Effector memory CD4-positive, alpha-beta T cell (primary cell): ENCODE measurements around the gene STT3A.
A peak's percentile ranks its signal among the peaks of the same experiment; 100 is the strongest.

Experiments
- DNase-seq, 3 donors: peaks; one replicate each; pipeline ENCODE4 v3.0.0-alpha.2; 2020
- H3K27ac ChIP-seq: 2 replicates; pipeline ENCODE4 v1.7.0; 2013; ENCODE audit warnings: mild to moderate bottlenecking, low read length, moderate library complexity; ENCODE audit not compliant: insufficient read depth, poor library complexity, severe bottlenecking
- H3K27me3 ChIP-seq: replicated peaks from 2 replicates; pipeline ENCODE4 v1.7.0; 2013; ENCODE audit warnings: mild to moderate bottlenecking, low read length; ENCODE audit not compliant: insufficient read depth, control insufficient read depth, poor library complexity, severe bottlenecking
- H3K36me3 ChIP-seq: 2 replicates; pipeline ENCODE4 v1.7.0; 2013; ENCODE audit warnings: mild to moderate bottlenecking, low read length, moderate library complexity; ENCODE audit not compliant: control insufficient read depth, insufficient read depth
- H3K4me1 ChIP-seq: 2 replicates; pipeline ENCODE4 v1.7.0; 2013; ENCODE audit warnings: low read length, mild to moderate bottlenecking; ENCODE audit not compliant: control insufficient read depth, insufficient read depth, poor library complexity, severe bottlenecking
- H3K4me3 ChIP-seq: 2 replicates; pipeline ENCODE4 v1.7.0; 2013; ENCODE audit warnings: low read length, low read depth, mild to moderate bottlenecking; ENCODE audit not compliant: insufficient read depth, poor library complexity, severe bottlenecking
- H3K9me3 ChIP-seq: 2 replicates; pipeline ENCODE4 v1.7.0; 2013; ENCODE audit warnings: mild to moderate bottlenecking, low read length, moderate library complexity; ENCODE audit not compliant: control insufficient read depth

The STT3A gene

DNA sequence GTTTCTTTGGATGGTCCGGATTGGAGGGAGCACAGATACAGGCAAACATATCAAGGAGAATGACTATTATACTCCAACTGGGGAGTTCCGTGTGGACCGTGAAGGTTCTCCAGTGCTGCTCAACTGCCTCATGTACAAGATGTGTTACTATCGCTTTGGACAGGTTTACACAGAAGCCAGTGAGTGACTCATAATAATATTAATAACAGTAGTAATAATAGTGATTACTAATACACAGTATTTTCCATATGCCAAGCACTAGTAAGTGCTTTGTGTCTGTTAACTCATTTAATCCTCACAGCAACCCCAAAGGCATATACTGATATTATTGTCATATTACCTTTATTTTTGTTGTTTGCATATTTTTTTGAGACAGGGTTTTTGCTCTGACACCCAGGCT lies 25.7 kb downstream of the STT3A start:
- no peaks in the 10 kb centered on the region for H3K4me1 ChIP-seq
- no peaks in the 10 kb centered on the region for H3K9me3 ChIP-seq
- no peak overlapping the region for H3K27ac ChIP-seq
- no peaks in the 10 kb centered on the region for H3K27me3 ChIP-seq
- no peak overlapping the region for H3K4me3 ChIP-seq
- no peak for DNase-seq
- H3K36me3 ChIP-seq: peaks cover 65% of the 10 kb centered on the region

DNA sequence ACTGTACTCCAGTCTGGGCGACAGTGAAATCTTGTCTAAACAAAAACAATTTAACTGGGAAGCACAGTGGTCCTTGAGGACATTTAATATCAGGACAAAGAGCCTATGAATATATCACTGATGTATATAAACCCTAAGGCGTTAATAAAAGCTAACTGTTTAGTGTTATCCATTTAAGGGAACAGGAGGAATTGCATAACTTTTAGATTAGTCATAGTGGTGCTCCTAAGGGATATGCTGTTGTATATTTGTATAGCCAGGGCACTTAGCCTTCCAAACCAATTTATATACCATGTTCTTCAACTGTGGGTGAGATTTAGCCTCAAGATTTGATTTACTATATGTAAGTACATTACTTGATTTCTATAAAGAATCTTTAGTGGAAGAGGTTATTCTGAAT lies 29.3 kb downstream of the STT3A start:
- Histone ChIP-seq H3K27me3 (no peaks in the 10 kb centered on the region), H3K4me3 (no peak overlapping the region), H3K9me3 (no peaks in the 10 kb centered on the region), H3K36me3 (peaks cover 31% of the 10 kb centered on the region), H3K27ac (no peak overlapping the region), H3K4me1 (peaks cover 9% of the 10 kb centered on the region)
- no peak for DNase-seq

DNA sequence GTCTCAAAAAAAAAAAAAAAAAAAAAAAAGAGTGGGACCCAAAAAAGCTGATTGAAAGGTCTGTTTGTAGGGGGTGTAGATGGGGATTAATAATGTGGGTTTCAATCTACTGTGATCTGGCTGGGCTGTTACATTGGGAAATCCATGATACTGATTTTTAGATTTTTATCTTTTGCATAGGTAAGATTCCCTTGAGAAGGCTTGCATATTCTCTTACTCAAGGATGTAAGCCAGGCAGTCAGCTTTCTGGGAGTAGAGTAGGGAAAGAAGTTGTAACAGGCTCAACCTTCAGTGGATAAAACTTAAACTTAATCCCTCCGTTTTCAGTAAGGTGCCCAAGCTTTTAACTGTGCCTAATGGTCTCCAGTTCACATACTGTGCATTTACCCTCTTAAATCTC lies 30.4 kb downstream of the STT3A start:
- no peak for DNase-seq
- Histone ChIP-seq H3K36me3 (peaks cover 25% of the 10 kb centered on the region), H3K9me3 (no peaks in the 10 kb centered on the region), H3K4me3 (no peak overlapping the region), H3K27me3 (no peaks in the 10 kb centered on the region), H3K4me1 (peaks cover 9% of the 10 kb centered on the region), H3K27ac (no peak overlapping the region)

DNA sequence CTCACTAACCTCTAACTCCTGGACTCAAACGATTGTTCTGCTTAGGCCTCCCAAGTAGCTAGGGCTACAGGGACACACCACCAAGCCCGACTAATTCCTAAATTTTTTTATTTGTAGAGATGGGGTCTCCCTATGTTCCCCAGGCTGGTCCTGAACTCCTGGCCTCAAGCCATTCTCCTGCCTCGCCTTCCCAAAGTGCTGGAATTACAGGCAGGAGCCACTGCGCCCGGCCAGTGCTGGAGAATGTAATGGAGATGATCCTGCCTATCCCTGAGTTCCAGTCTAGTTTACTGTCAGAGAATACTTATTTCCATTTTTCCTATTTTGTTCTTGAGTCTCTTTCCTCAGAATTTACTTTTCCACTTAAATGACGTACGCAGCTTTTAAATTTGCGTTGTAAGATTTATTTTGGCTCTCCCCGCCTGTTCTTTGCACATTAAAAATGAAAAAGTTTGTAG lies 32.1 kb downstream of the STT3A start, which contains the start of gene CHEK1:
CHEK1 (plus strand) TSS at position 408 of the 458 bp plus-strand sequence. CDS start 1,606 bp downstream, outside the sequence.
- Histone ChIP-seq H3K36me3 (peaks cover 18% of the 10 kb centered on the region), H3K9me3 (no peaks in the 10 kb centered on the region), H3K4me3 (peak within 1 kb of the TSS; percentile 82), H3K27ac (peak within 1 kb of the TSS; percentile 97), H3K4me1 (peaks cover 9% of the 10 kb centered on the region), H3K27me3 (no peaks in the 10 kb centered on the region)
- DNase-seq: no peak

DNA sequence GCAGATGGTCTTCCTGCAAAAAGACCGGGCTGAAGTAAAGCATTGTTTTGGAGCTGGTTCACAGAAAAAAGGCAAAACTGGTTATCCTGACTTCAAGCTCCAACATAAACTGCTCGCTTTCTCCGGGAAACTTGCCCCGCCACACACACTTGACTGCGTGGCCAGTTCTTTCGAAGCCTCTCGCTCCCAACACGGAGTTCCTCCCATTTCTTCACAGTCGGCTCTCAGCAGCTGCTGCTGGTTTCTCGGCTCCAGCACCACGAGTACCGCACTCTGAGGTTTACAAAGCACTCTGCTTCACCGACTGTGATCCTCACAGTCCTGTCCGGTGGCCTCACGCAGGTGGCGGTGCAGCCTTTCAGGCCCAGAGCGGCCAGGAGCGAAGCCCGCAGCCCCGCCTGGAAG lies 32.6 kb downstream of the STT3A start:
- Histone ChIP-seq H3K4me3 (peak overlapping the region; percentile 82), H3K4me1 (peaks cover 9% of the 10 kb centered on the region), H3K36me3 (peaks cover 15% of the 10 kb centered on the region), H3K27ac (peak overlapping the region; percentile 97), H3K9me3 (no peaks in the 10 kb centered on the region), H3K27me3 (no peaks in the 10 kb centered on the region)
- DNase-seq: no peak

DNA sequence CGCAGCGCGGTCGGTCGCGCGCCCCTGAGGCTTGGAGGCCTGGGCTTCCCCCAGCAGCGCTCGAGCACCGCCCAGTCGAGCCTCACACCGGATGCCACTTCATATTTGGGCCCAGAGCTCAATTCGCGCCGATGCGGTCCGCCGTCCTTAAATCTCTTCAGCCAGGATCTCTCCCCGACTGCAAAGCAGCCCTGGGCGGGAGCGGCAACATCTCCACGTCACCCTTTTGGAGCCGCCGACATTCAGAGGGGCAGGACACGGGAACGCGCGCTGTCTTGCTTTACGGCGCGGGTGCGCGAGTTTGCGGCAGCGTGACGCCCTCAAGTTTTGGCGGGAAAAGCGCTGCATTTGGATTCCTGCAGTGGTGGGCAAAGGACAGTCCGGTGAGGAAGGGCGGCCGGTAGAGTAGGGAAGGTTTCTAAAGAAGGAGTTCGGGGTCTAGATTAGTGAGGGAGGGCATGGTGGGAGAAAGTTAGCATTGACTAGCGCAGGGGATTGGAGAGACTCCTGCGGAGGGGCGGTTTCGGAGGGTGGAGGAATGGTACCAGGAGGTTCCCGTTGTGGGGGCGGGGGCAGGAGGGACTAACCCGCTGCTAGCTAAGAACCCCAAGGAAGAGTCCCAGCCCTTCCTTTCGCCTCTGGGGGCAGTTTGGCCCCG lies 33.1 kb downstream of the STT3A start:
- peak overlapping the region; percentile 82 for H3K4me3 ChIP-seq
- peaks cover 10% of the 10 kb centered on the region for H3K36me3 ChIP-seq
- no peaks in the 10 kb centered on the region for H3K27me3 ChIP-seq
- DNase-seq: peak; percentile 55 to 73 (median 73)
- H3K27ac ChIP-seq: peak overlapping the region; percentile 97
- peaks cover 9% of the 10 kb centered on the region for H3K4me1 ChIP-seq
- H3K9me3 ChIP-seq: no peaks in the 10 kb centered on the region

DNA sequence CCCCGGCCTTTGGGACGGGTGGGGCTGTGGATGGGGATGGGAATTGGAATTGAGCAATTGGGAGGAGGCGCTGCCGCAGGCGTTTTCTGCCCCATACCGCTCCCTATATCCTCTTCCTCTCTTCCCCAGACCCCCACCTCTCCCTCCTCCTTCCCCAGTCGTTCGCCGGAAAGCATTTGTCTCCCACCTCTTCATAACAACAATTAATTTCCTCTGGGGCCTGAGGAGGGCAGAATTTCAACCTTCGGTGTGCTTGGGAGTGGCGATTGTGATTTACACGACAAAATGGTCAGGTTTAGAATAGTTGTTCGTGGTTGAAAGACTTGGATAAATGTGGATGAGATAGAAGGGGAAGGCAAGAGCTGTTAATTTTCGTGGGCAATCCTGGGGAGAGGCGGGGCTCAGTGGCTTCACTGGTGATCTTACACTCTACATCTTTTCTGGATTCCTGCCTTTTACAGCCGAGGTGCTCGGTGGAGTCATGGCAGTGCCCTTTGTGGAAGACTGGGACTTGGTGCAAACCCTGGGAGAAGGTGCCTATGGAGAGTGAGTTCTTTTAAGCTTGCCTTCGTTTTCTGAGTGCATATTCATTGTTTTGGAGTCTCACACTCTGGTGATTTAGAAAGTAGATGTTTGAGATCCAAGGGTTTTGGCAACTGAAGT lies 33.8 kb downstream of the STT3A start:
- peaks cover 9% of the 10 kb centered on the region for H3K4me1 ChIP-seq
- H3K27me3 ChIP-seq: no peaks in the 10 kb centered on the region
- peaks cover 3% of the 10 kb centered on the region for H3K36me3 ChIP-seq
- peak overlapping the region; percentile 82 for H3K4me3 ChIP-seq
- peak overlapping the region; percentile 97 for H3K27ac ChIP-seq
- DNase-seq: peak in 1 of 3 donors; percentile 3
- H3K9me3 ChIP-seq: no peaks in the 10 kb centered on the region

DNA sequence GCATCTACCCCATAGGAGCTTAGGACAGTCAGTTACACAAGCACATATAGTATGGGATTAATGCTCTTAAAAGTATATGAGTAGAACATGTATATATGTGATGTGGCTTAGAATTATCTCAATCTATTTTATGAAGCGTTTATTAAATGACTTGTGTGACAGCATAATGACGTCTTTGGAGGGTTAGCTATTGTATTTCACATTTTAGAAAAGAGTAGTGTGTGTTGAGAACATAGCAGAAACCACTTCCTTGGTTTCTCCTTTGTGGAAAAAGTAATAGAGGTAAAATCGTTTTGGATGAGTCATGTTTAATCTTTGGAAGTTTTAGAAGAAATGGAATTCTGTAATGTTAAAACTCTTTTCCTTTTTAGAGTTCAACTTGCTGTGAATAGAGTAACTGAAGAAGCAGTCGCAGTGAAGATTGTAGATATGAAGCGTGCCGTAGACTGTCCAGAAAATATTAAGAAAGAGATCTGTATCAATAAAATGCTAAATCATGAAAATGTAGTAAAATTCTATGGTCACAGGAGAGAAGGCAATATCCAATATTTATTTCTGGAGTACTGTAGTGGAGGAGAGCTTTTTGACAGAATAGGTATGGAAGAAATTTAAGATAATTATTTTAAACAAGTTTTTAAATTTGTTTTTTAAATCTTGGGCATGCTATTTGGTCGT lies 34.7 kb downstream of the STT3A start:
- Histone ChIP-seq H3K9me3 (no peaks in the 10 kb centered on the region), H3K36me3 (no peaks in the 10 kb centered on the region), H3K4me3 (no peak overlapping the region), H3K4me1 (peaks cover 9% of the 10 kb centered on the region), H3K27ac (no peak overlapping the region), H3K27me3 (no peaks in the 10 kb centered on the region)
- no peak for DNase-seq

- Histone ChIP-seq H3K9me3 (no peaks in the 10 kb centered on the region), H3K27ac (no peak overlapping the region), H3K4me1 (no peaks in the 10 kb centered on the region), H3K4me3 (no peak overlapping the region), H3K36me3 (no peaks in the 10 kb centered on the region), H3K27me3 (no peaks in the 10 kb centered on the region)
- DNase-seq: no peak
These were observed 45.2 kb downstream of the STT3A start for GRCh38 chr11:125637840-125638239.

DNA sequence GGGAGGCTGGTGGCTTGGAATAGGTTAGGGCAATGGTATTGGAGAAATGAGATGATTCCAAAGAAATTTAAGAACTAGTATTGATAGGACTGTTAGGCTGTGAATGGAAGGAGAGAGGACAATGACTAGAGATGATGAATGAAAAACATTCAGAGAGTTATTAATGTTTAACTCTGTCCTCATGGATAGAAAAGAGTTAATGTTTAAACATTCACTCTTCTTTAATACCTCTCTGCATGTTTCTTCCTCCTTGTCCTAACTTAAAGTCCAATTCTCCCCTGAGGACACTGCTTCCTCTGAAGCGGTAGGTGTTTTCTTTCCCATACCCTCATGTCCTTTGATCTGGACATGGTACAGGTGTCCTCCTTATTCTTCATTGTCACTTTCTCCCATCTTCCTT lies 45.7 kb downstream of the STT3A start:
- Histone ChIP-seq H3K27me3 (no peaks in the 10 kb centered on the region), H3K4me3 (no peak overlapping the region), H3K4me1 (no peaks in the 10 kb centered on the region), H3K9me3 (no peaks in the 10 kb centered on the region), H3K36me3 (no peaks in the 10 kb centered on the region), H3K27ac (no peak overlapping the region)
- DNase-seq: no peak
